Activated CD4-positive, alpha-beta T cell treated with anti-CD3 and anti-CD28 coated beads for 4 hours (primary cell): ENCODE results near the gene CDC37.
"Not testable (repeated sequence)": the region's sequence is repeated elsewhere in the genome, so short reads cannot be mapped to it uniquely, and the experiment has no call there.

Source experiments
- DNase-seq, 2 donors: peaks; one replicate each; pipeline ENCODE4 v3.0.0-alpha.2; 2020

CDC37 gene

DNA sequence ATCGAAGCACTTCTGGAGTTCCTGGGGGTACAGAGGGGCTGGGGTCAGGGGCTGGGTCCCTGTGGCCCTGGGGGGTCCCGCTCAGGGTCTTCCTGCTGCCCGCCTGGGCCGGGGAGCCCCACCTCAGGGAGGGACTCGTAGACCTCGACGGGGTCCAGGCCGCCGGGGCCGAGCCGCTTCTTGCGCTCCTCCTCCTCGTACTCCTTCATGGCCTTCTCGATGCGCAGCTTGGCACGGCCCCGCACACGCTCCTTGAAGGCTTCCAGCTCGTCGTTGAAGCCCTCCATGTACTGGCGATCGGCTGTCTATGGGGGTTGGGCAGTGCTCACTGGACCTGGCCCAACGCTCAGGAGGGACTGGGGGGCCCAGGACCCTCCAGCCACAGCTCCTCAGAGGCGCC lies 10.2 kb downstream of the CDC37 start:
- DNase-seq = no peak

DNA sequence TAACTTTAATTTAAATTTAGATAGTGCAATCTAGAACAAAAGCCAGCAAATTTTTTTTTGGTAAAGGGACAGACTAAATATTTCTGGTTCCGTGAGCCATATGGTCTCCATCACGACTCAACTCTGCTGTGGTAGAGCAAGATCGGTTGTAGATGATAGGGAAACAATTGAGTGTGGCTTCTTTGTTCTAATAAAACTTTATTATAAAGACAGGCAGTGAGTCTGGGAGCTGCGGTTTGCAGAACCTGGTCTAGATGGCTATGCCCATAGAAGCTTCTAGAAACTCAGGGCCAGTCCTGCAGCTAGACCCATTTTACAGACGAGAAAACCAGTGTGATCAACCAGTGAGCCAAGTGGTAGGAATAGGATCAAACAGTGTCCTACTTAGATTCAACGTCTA lies 11.2 kb downstream of the CDC37 start:
- DNase-seq = no peak

DNA sequence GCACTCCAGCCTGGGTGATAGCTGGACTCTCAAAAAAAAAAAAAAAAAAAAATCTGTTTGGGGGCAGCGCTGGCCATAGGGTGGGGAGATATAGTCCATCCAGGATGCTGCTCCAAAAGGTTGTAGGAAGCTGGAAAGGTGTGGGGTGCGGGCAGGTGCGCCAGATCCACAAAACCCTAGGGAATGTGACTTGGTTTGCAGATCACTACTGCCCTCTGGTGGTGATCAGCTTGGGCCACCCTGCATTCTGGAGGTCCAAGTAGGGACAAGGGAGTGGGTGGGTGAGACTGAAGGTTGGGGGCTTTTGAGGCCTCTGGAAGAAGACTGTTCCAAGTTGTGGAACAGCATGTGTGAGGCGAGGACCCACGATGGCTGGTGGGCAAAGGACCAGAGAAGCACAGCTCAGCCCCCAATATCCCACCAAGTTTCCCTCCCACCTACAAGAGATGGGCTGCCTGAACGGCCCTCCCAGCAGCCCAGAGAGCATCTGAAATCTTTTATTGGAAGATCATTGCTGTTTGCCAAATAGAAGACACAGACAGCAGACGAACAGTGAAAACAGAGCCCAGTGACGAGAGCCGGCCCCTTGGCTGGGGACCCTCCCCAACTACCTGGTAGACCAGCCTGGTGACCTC lies 12.6 kb downstream of the CDC37 start:
- DNase-seq = peak; percentile 58 to 76

DNA sequence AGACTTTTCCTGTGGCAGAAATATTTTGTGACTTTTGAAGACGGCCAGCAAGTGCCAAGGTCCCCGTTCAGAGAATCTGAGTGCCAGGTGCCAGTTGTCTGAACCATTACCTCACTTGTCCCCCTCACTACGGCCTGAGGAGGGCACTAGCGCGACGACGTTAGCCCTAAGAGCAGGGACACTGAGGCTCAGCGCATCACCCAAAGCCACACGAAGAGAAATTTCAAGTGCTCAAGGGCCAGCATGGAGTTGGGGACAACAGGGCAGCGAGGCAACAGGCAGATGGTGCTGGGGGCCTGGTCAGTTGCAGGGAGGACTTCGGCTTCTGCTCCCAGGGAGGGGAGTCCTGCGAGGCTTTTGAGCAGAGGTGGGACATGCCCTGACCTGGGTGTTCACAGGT lies 13.5 kb downstream of the CDC37 start:
- peak in 1 of 2 donors; percentile 26 for DNase-seq

DNA sequence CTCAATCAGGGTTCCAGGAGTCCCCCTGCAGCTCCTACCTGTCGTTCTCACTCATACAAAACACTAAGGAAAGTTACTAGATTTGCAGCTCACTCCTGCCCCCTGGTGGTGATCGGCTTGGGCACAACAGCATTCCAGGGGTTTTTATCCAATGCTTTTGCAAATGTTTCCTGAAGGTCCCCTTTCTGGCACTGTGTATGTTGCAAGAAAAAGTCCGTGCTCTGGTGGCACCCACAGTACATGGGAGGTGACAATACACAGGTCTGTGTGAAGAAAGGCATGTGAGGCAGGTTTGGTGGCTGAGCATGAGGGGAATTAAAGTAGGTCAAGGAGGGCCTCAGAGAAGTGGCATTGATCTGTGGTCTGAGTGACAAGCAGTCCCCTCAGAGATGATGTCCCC lies 14.4 kb downstream of the CDC37 start:
- peak; percentile 81 to 88 for DNase-seq

DNA sequence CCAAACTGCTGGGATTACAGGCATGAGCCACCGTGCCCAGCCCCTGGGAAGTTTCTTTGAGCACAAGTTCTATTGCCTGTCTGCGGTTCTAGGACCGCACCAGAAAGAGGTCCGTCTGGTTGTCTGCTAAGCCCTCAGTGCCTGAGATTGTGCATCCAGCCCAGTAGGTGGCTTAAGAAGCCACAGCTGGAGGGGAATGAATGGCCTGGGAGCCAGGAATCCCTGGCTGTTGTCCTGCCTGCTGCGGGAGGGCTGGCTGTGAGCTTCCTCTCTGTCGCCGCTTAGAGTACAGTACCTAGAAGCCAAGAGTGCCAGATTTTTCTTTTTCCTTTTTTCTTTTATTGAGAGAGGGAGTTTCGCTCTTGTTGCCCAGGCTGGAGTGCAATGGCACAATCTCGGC lies 18.8 kb downstream of the CDC37 start:
- DNase-seq = no peak

DNA sequence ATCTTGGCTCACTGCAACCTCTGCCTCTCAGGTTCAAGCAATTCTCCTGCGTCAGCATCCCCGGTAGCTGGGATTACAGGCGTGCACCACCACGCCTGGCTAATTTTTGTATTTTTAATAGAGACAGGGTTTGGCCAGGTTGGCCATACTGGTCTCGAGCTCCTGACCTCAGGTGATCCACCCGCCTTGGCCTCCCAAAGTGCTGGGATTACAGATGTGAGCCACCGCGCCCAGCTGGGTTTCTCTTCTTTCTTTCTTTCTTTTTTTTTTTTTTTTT lies 20.2 kb downstream of the CDC37 start:
- DNase-seq = not testable (repeated sequence)

DNA sequence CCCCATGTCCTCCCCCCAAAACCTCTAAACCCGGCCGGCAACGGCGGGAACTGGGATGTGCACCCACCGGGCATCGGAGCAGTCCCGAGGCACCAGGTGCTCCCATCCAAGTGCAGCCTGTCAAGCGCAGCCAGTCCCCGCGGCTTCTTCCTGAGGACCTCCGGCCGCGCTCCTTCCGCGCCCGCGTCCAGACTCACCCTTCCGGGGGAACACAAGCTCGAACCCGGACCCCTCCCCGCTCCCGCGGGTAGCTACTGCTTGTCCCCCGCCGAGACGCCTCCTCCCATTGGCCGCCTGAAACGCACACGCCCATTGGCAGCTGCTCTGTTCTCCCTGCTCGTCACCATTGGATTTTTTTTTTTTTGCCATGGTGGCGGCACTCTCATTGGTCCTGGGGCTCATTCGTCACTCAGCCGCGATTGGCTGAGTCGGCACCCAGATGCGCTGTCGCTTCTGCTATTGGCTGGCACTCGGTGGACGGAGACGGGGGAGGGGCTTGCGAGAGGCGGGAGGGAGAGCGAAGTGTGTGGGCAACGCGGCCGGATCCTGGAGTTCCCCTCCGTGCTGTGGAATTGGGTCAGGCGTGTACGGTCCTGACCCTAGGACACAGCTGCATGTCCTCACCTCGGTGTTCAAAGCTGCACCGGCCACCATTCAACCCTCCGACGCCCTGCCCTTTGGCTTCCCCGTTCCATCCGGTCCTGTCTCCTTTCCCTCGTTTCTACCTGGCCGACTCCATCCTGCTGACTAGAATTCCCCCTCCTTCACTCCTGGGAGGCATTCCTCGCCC lies 22.8 kb downstream of the CDC37 start, which contains the start of gene TYK2:
TYK2 (minus strand) TSS at position 260 of the 790 bp plus-strand sequence. CDS start 2,166 bp downstream, outside the sequence.
- peak; percentile 95 to 96 for DNase-seq

DNA sequence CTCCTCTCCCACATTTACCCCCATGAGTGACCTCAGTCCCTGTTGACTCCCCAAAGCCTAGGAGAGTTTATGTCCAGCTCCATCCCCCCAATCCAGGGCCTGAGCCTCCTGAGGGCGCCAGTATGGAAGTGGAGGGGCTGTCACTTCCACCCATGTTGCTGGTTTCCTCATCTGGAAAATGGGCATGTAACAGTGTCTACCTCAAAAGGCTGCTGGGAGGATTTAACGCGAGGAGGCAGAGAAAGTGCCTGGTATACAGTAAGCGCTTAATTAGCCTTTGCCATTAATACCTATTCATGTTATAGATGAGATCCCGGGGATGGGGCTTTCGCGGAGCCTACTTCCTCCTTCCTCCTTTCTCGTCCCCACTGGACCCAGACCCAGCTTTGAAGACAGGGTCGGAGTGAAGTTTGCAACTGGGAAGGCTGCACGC lies 23.4 kb downstream of the CDC37 start:
- peak in 1 of 2 donors; percentile 23 for DNase-seq

DNA sequence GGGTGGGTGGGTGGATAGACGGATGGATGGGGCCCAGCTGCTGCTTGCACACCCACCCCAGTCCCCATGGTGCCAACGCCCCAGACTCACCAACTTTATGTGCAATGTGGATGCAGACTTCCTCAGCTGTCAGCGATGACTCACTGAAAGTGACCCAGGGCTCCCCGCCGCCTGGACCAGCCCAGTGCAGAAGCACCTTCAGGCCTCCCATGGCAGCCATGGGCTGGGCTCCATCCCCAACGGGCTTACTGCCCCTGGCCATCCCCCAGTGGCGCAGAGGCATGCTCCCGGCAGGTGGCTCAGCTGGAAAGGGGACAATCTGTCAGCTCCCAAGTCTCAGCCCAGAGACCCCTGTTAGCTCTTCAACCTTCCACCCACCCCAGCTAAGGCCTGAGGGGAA lies 25.2 kb downstream of the CDC37 start:
- DNase-seq = no peak

DNA sequence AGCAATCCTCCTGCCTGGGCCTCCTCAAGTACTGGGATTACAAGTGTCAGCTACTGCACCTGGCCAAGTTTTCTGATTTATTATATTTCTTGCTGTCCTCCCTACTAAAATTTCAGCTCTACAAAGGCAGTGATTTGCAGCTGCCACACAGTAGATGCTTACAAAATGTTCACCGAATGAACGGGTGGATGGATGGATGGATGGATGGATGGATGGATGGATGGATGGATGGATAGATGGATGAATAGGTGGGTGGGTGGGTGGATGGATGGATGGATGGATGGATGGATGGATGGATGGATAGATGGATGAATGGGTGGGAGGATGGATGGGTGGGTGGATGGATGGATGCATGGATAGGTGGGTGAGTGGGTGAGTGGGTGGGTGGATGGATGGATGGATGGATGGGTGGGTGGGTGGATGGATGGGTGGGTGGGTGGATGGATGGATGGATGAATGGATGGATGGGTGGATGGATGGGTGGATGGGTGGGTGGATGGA lies 26.2 kb downstream of the CDC37 start:
- not testable (repeated sequence) for DNase-seq

DNA sequence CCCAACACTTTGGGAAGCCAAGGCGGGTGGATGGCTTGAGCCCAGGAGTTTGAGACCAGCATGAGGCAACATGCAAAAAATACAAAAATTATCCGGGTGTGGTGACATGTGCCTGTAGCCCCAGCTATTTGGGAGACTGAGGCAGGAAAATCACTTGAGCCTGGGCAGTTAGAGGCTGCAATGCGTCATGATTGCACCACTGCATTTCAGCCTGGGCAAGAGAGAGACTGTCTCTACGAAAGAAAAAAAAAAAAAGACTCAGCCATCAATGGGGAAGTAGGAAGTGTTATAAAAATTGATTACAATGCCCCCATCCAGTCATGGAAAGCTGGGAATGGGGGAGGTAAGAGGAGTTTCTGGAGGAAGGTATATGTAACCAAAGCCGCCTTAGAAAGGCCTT lies 28.4 kb downstream of the CDC37 start:
- DNase-seq = no peak

DNA sequence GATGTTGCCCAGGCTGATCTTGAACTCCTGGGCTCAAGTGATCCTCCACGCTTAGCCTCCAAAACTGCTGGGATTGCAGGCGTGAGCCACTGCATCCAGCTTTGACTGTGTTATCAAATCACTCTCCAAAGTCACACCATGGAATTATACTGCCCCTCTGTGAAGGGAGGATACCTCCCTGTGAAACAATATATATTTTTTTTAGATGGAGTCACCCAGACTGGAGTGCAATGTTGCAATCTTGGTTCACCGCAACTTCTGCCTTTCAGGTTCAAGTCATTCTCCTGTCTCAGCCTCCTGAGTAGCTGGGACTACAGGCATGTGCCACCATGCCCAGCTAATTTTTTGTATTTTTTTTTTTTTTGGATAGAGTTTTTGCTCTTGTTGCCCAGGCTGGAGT lies 30.7 kb downstream of the CDC37 start:
- no peak for DNase-seq

DNA sequence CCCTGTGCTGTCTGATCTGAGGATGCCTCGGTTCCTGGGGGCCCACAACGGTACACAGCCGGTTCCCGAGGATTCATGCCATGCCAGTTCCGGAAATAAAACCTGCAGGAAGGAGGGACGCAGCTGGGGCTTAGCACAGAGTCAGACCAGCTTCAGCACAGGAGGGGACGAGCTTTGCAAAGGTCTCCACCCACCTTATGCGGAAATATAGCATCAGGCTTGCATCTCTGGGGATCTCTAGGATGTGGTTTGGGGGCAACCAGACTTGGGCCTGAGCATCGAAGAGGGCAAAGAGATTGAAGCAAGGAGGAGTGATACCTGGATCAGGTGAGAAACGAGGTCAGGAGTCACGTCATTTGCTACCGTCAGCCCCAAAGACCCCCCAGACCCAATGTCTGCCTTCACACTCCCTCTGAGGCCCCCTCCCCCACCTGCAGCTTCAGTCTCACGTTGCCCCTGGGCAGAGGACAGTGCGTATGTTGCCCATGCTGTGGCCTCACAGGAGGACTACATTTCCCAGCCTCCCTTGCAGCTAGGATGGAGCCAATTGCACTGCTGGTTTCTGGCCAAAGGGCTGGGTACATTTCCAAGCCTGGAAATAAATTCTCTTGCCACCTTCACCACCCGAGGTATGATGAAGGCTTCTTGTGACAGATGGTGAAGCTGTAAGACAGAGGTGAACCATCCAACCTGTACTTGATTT lies 35.1 kb downstream of the CDC37 start:
- DNase-seq = no peak

DNA sequence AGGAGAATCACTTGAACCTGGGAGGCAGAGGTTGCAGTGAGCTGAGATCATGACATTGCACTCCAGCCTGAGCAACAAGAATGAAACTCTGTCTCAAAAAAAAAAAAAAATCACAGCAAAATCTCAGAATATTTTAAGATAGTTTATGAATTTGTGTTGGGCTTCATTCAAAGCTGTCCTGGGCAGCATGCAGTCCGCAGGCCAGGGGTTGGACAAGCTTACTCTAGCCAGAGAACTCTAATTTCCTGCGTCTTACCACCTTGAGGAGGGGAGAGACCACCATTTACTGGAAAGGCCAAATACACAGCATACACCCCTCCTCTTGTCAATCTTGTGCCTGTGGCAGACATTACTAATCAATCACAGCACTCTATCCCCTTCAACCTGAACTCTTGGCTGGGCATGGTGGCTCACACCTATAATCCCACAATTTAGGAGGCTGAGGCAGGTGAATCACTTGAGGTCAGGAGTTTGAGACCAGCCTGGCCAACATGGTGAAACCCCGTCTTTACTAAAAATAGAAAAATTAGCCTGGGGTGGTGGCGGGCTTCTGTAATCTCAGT lies 36.3 kb downstream of the CDC37 start:
- not testable (repeated sequence) for DNase-seq

DNA sequence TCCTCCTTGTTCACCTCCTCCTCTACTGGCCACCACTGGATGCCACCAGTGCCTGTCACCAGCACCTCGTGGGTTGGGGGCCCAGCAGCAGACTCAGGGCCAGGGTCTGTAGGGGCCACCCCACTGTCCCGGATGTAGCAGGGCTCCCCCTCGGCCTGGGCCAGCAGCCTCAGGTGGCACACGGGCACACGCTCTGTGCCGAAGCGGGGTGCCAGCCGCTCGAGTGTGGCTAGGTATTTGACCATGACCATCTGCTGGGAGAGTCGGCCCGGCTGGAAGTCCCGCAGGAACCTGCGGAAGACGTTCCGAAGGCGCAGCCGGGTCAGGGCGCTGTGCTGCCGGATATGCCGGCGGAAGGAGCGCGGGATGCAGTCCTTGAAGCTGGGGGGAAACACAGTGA lies 37.8 kb downstream of the CDC37 start:
- DNase-seq = no peak

DNA sequence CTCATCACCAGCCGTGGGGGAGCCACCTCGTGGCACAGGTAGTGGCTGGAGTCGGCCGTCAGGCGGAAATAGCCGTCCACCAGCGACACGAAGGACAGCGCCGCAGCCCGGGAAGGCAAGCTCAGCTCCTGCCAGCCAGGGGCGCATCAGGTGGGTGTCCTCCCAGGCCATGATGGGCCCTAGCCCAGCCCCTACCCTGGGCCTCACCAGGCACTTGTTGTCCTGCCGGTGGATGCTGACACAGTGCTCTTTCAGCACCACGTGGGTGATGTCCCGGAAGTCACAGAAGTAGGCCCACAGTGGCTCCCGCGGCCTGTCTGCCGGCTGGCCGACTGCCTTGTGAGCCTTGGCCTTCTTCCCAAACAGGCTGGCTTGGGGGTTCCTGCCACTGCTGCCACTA lies 38.7 kb downstream of the CDC37 start:
- DNase-seq = no peak

DNA sequence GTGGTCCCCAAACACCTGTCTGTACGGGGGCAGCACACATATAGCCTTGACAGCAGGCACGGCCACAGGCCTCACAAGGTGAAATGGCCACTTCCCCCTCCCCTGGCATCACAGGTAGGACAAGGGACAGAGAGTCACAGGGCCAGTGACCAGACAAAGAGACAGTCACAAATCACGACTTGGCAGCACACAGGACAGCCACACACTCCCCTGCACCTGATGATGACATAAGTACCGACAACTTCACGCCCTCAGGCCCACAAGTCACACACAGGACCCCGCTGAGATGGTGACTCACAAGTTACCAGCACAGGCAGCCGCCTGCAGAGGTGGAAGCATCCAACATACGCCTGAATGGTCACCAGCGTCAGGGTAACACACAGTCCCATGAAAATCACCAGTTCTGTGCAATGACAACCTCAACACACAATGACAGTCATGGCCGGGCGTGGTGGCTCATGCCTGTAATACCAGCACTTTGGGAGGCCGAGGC lies 39.5 kb downstream of the CDC37 start:
- DNase-seq = no peak

DNA sequence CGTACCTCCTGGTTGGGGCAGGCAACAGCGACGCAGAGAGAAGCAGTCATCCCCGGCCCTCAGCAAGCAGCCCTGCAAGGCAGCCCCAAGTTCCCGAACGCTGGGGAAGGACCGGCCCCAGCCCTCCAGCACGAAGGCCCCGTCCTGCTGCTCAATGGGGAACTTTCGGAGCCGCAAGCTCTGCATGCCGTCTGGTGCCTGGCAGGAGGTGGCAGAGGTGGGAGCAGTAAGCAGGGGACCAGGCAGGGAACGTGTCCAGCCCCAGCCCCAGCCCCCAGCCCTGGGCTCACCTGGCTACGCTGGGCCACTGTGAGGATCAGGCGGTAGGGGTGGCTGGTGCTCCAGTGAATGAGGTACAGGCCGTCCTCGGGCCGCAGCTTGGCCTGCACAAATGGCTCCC lies 41.1 kb downstream of the CDC37 start:
- no peak for DNase-seq

DNA sequence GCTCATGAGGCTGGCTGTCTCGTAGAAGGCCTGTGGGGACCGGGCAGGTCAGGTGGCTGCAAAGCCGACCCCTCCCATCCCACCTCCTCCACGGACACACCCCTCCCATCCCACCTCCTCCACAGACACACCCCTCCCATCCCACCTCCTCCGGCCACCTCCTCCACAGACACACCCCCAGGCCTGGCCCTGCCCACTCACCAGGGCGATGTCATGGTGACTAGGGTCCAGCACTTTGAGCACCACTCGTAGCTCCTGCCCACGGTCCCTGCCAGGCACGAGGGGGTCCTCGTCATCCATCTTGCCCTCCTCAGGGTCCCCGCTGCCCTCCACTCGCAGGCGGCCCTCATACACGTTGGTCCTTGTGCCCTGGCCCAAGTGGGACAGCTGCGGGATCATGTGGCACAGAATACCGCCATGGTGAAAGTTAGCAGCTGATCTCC lies 41.8 kb downstream of the CDC37 start:
- no peak for DNase-seq

DNA sequence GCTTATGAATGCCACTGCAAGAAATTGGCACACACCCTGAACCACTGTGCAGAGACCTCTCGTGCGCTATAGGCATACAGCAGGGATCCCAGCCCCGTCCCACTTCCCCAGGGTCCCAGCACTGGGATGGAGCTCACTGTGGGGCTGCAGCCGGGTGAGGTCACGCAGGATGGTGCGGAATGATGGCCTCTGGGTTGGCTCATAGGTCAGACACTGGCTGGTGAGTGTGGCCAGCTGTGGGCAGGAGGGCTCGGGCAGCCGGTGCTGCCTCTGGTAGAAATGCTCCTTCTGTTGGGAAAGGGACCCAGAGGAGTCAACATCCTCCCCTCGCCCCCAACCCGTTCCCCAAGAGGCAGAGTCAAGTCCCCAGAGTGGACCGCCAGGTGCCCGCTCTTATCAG lies 46.9 kb downstream of the CDC37 start:
- no peak for DNase-seq

DNA sequence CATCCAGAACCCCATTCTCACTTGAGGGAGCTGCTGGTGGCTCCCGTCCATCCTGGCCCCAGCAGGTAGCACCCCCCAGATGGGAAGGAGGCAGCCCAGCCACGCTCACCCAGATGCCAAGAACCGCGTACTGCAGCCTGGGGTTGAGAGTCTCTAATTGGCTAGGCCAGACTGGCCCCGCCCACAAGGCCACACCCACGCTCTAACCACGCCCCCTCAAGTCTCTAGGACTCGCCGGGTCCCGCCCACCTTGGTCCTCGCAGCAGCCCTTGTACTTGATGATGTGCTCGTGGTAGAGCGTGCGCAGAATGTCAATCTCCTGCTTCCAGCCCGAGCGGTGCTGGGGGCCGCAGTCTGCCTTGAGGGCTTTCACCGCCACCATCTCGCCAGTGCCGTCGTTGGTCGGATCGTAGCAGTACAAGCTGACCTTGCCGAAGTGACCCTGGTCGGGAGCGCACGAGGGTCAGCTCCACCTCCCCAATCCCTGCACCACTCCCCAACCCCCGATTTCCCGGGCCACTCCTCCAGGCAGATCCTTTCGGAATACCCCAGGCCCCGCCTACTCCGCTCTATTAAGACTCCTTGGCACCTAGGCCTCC lies 49.5 kb downstream of the CDC37 start:
- peak; percentile 28 to 30 for DNase-seq
